Neural cell (in vitro differentiated cells): ENCODE data around the gene SLC44A2. TPM values are rescaled to one million over a fixed set of nuclear protein-coding genes. Genes with fewer than 3 reads are reported as not detected.

Source experiments
- H2AFZ ChIP-seq: fragments of 200-600, 300-800 bp; sonication (generic), shearing (Covaris generic); 2 replicates; pipeline ENCODE4 v1.6.0; 2014; ENCODE audit warnings: low read depth, mild to moderate bottlenecking, antibody characterized with exemption, low read length, moderate library complexity
- H3F3A ChIP-seq: fragments of 200-600 bp; shearing (Covaris generic); 2 replicates; pipeline ENCODE4 v1.6.1; 2016; ENCODE audit warnings: mild to moderate bottlenecking, moderate library complexity, mixed read lengths, antibody characterized with exemption, low read length; ENCODE audit not compliant: insufficient read depth, poor library complexity, severe bottlenecking
- H3K27ac ChIP-seq: fragments of 200-600, 300-800 bp; sonication (generic), shearing (Covaris generic); 2 replicates; pipeline ENCODE4 v1.5.1; 2014; ENCODE audit warnings: mild to moderate bottlenecking, low read length, moderate library complexity
- H3K27me3 ChIP-seq: fragments of 300-800, 200-600 bp; sonication (generic), shearing (Covaris generic); 2 replicates; pipeline ENCODE4 v1.6.0; 2014; ENCODE audit warnings: mild to moderate bottlenecking, low read depth, low read length, moderate library complexity; ENCODE audit not compliant: insufficient read depth
- H3K36me3 ChIP-seq: fragments of 300-800, 200-600 bp; sonication (generic), shearing (Covaris generic); 2 replicates; pipeline ENCODE4 v1.5.1; 2014; ENCODE audit warnings: mild to moderate bottlenecking, antibody characterized with exemption, low read length, moderate library complexity; ENCODE audit not compliant: insufficient read depth
- H3K4me2 ChIP-seq: fragments of 300-800, 200-600 bp; sonication (generic), shearing (Covaris generic); 2 replicates; pipeline ENCODE4 v1.6.0; 2014; ENCODE audit warnings: mild to moderate bottlenecking, low read length
- H3K4me3 ChIP-seq: fragments of 300-800, 200-600 bp; sonication (generic), shearing (Covaris generic); 2 replicates; pipeline ENCODE4 v1.5.1; 2014; ENCODE audit warnings: mild to moderate bottlenecking, low read length, moderate library complexity
- H3K79me2 ChIP-seq: fragments of 200-600 bp; shearing (Covaris generic); replicated peaks from 2 replicates; pipeline ENCODE4 v1.6.0; 2014; ENCODE audit warnings: mild to moderate bottlenecking, low read length, moderate library complexity; ENCODE audit not compliant: insufficient read depth
- H3K9ac ChIP-seq: fragments of 300-800, 200-600 bp; sonication (generic), shearing (Covaris generic); 2 replicates; pipeline ENCODE4 v1.6.1; 2016; ENCODE audit warnings: mild to moderate bottlenecking, low read length, mixed read lengths
- H3K9me2 ChIP-seq: fragments of 200-600 bp; shearing (Covaris generic); 2 replicates; pipeline ENCODE4 v1.6.1; 2016; ENCODE audit warnings: mild to moderate bottlenecking, low read length, mixed read lengths; ENCODE audit not compliant: insufficient read depth
- H3K9me3 ChIP-seq: fragments of 200-600, 300-800 bp; sonication (generic), shearing (Covaris generic); 2 replicates; pipeline ENCODE4 v1.6.1; 2016; ENCODE audit warnings: mild to moderate bottlenecking, mixed run types, low read length, moderate library complexity, mixed read lengths
- H4K20me1 ChIP-seq: fragments of 200-600 bp; shearing (Covaris generic); 2 replicates; pipeline ENCODE4 v1.6.1; 2016; ENCODE audit warnings: mild to moderate bottlenecking, mixed run types; ENCODE audit not compliant: insufficient read depth
- EP300 ChIP-seq: fragments of 450-650 bp; conservative IDR thresholded peaks from 2 replicates; pipeline ENCODE4 v1.6.1; 2014; ENCODE audit warnings: antibody characterized with exemption, mild to moderate bottlenecking, moderate library complexity; ENCODE audit not compliant: poor library complexity, severe bottlenecking
- EZH2 ChIP-seq: fragments of 200-600, 300-800 bp; shearing (Covaris generic), sonication (generic); IDR thresholded peaks from 2 replicates; pipeline ENCODE4 v1.6.1; 2014; ENCODE audit warnings: antibody characterized with exemption, low read length, borderline replicate concordance, mild to moderate bottlenecking; ENCODE audit not compliant: insufficient read depth, poor library complexity, severe bottlenecking
- MXI1 ChIP-seq: fragments of 450-650 bp; conservative IDR thresholded peaks from 2 replicates; pipeline ENCODE4 v1.6.1; 2014; ENCODE audit warnings: antibody characterized with exemption, mild to moderate bottlenecking; ENCODE audit not compliant: poor library complexity, severe bottlenecking
- POLR2AphosphoS5 ChIP-seq: IDR thresholded peaks from 2 replicates; pipeline ENCODE4 v1.6.1; 2012
- RAD21 ChIP-seq: fragments of 450-650 bp; conservative IDR thresholded peaks from 2 replicates; pipeline ENCODE4 v1.6.1; 2014; ENCODE audit warnings: antibody characterized with exemption, mild to moderate bottlenecking, moderate library complexity
- SMC3 ChIP-seq: fragments of 450-650 bp; conservative IDR thresholded peaks from 2 replicates; pipeline ENCODE4 v1.6.1; 2014; ENCODE audit warnings: antibody characterized with exemption, mild to moderate bottlenecking, moderate library complexity; ENCODE audit not compliant: poor library complexity
- TAF1 ChIP-seq: IDR thresholded peaks from 2 replicates; pipeline ENCODE4 v1.6.1; 2012; ENCODE audit warnings: low read depth
- polyA plus RNA-seq: library from polyadenylated mRNA; depleted of rRNA; stranded (reverse); fragments of >200 nt; gene quantifications from 2 replicates; pipeline ENCODE4 v1.2.3, GENCODE V29; 2014
- TF ChIP-seq, protein P1 (sequence below): fragments of 450-650 bp; IDR thresholded peaks from 2 replicates; pipeline ENCODE4 v1.5.1; 2014; ENCODE audit warnings: antibody characterized with exemption, mild to moderate bottlenecking, moderate library complexity; ENCODE audit not compliant: poor library complexity, severe bottlenecking
- TF ChIP-seq, protein P2 (sequence below): IDR thresholded peaks from 2 replicates; pipeline ENCODE4 v1.6.1; 2012; ENCODE audit warnings: borderline replicate concordance

The SLC44A2 gene
- polyA plus RNA-seq, 1 donor from 2014 or later: 50.0 TPM

GRCh38 chr19:10634430-10634829 lies 9.1 kb downstream of the SLC44A2 start:
- H3K4me2 ChIP-seq: no peak overlapping the region
- H3K27ac ChIP-seq: no peak overlapping the region
- H3K79me2 ChIP-seq: no peaks in the 10 kb centered on the region
- H3K4me3 ChIP-seq: no peak overlapping the region
- no peaks in the 10 kb centered on the region for H3K9me3 ChIP-seq
- H4K20me1 ChIP-seq: no peaks in the 10 kb centered on the region
- TF ChIP-seq EP300 (no peak), TAF1 (no peak), SMC3 (no peak), MXI1 (no peak), POLR2AphosphoS5 (no peak), EZH2 (no peak), RAD21 (no peak)
- TF ChIP-seq, protein P1, sequence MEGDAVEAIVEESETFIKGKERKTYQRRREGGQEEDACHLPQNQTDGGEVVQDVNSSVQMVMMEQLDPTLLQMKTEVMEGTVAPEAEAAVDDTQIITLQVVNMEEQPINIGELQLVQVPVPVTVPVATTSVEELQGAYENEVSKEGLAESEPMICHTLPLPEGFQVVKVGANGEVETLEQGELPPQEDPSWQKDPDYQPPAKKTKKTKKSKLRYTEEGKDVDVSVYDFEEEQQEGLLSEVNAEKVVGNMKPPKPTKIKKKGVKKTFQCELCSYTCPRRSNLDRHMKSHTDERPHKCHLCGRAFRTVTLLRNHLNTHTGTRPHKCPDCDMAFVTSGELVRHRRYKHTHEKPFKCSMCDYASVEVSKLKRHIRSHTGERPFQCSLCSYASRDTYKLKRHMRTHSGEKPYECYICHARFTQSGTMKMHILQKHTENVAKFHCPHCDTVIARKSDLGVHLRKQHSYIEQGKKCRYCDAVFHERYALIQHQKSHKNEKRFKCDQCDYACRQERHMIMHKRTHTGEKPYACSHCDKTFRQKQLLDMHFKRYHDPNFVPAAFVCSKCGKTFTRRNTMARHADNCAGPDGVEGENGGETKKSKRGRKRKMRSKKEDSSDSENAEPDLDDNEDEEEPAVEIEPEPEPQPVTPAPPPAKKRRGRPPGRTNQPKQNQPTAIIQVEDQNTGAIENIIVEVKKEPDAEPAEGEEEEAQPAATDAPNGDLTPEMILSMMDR: no peak
- no peak overlapping the region for H3K9ac ChIP-seq
- H2AFZ ChIP-seq: no peak overlapping the region
- no peaks in the 10 kb centered on the region for H3K36me3 ChIP-seq
- H3F3A ChIP-seq: no peaks in the 10 kb centered on the region
- H3K9me2 ChIP-seq: no peaks in the 10 kb centered on the region
- H3K27me3 ChIP-seq: no peaks in the 10 kb centered on the region

DNA sequence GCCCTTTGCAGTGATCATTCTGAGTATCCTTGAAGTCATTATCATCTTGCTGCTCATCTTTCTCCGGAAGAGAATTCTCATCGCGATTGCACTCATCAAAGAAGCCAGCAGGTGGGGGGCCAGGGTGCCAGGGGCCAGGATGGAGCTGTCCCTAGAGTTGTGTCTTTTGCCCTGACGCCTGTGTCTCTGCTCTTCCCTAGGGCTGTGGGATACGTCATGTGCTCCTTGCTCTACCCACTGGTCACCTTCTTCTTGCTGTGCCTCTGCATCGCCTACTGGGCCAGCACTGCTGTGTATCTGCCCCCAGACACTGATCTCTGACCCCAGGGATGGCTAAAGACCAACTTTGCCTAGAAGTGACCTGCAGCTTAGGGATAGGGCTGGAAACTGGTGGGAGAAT lies 9.6 kb downstream of the SLC44A2 start:
- Histone ChIP-seq H3K9ac (no peak overlapping the region), H3K27me3 (no peaks in the 10 kb centered on the region), H3K36me3 (no peaks in the 10 kb centered on the region), H3K9me3 (no peaks in the 10 kb centered on the region), H3K27ac (no peak overlapping the region), H3K9me2 (no peaks in the 10 kb centered on the region), H2AFZ (no peak overlapping the region), H3K4me3 (no peak overlapping the region), H3F3A (no peaks in the 10 kb centered on the region), H3K79me2 (no peaks in the 10 kb centered on the region), H4K20me1 (no peaks in the 10 kb centered on the region), H3K4me2 (no peak overlapping the region)
- TF ChIP-seq, protein P2, sequence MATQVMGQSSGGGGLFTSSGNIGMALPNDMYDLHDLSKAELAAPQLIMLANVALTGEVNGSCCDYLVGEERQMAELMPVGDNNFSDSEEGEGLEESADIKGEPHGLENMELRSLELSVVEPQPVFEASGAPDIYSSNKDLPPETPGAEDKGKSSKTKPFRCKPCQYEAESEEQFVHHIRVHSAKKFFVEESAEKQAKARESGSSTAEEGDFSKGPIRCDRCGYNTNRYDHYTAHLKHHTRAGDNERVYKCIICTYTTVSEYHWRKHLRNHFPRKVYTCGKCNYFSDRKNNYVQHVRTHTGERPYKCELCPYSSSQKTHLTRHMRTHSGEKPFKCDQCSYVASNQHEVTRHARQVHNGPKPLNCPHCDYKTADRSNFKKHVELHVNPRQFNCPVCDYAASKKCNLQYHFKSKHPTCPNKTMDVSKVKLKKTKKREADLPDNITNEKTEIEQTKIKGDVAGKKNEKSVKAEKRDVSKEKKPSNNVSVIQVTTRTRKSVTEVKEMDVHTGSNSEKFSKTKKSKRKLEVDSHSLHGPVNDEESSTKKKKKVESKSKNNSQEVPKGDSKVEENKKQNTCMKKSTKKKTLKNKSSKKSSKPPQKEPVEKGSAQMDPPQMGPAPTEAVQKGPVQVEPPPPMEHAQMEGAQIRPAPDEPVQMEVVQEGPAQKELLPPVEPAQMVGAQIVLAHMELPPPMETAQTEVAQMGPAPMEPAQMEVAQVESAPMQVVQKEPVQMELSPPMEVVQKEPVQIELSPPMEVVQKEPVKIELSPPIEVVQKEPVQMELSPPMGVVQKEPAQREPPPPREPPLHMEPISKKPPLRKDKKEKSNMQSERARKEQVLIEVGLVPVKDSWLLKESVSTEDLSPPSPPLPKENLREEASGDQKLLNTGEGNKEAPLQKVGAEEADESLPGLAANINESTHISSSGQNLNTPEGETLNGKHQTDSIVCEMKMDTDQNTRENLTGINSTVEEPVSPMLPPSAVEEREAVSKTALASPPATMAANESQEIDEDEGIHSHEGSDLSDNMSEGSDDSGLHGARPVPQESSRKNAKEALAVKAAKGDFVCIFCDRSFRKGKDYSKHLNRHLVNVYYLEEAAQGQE: no peak
- TF ChIP-seq MXI1: no peak
- TF ChIP-seq TAF1: no peak
- no peak for TF ChIP-seq SMC3
- TF ChIP-seq RAD21: no peak
- no peak for TF ChIP-seq EZH2
- TF ChIP-seq, protein P1: no peak
- TF ChIP-seq POLR2AphosphoS5: no peak
- no peak for TF ChIP-seq EP300
